Karpas-422 (cell line): ENCODE data around the gene TNFRSF8. TPM values are rescaled to one million over a fixed set of nuclear protein-coding genes. Genes with fewer than 3 reads are reported as not detected.

Source experiments
- DNase-seq: peaks from one replicate; pipeline ENCODE4 v3.0.0-alpha.2; 2015
- H2AFZ ChIP-seq: fragments of 200-600 bp; sonication (generic); 2 replicates; pipeline ENCODE4 v1.6.1; 2014; ENCODE audit warnings: antibody characterized with exemption, low read length, mixed read lengths
- H3K27ac ChIP-seq: fragments of 200-600 bp; sonication (generic); 2 replicates; pipeline ENCODE4 v1.5.1; 2014; ENCODE audit warnings: mild to moderate bottlenecking, low read length, moderate library complexity
- H3K27me3 ChIP-seq: fragments of 200-600 bp; sonication (generic); 2 replicates; pipeline ENCODE4 v1.6.1; 2014; ENCODE audit warnings: low read length, mixed read lengths
- H3K36me3 ChIP-seq: fragments of 200-600 bp; sonication (generic); 2 replicates; pipeline ENCODE4 v1.6.1; 2014; ENCODE audit warnings: low read length, mixed read lengths; ENCODE audit not compliant: insufficient read depth
- H3K4me1 ChIP-seq: fragments of 200-600 bp; sonication (generic); 2 replicates; pipeline ENCODE4 v1.6.1; 2014; ENCODE audit warnings: mild to moderate bottlenecking, low read length, mixed read lengths
- H3K4me2 ChIP-seq: fragments of 200-600 bp; sonication (generic); 2 replicates; pipeline ENCODE4 v1.6.1; 2014; ENCODE audit warnings: low read length, low read depth, mild to moderate bottlenecking; ENCODE audit not compliant: poor library complexity, severe bottlenecking
- H3K4me3 ChIP-seq: fragments of 200-600 bp; sonication (generic); 2 replicates; pipeline ENCODE4 v1.5.1; 2014; ENCODE audit warnings: mild to moderate bottlenecking, antibody characterized with exemption, low read length, mixed read lengths
- H3K79me2 ChIP-seq: fragments of 200-600 bp; sonication (generic); 2 replicates; pipeline ENCODE4 v1.6.1; 2014; ENCODE audit warnings: mild to moderate bottlenecking, low read length, mixed read lengths
- H3K9ac ChIP-seq: fragments of 200-600 bp; sonication (generic); 2 replicates; pipeline ENCODE4 v1.6.0; 2014; ENCODE audit warnings: low read length
- H3K9me2 ChIP-seq: fragments of 200-600 bp; sonication (generic), shearing (Covaris generic); replicated peaks from 2 replicates; pipeline ENCODE4 v1.6.0; 2014; ENCODE audit warnings: mild to moderate bottlenecking, low read length, moderate library complexity; ENCODE audit not compliant: insufficient read depth
- H3K9me3 ChIP-seq: fragments of 300-700, 200-600 bp; sonication (generic); 2 replicates; pipeline ENCODE4 v1.6.1; 2014; ENCODE audit warnings: low read length, mixed read lengths
- H4K20me1 ChIP-seq: fragments of 200-600 bp; sonication (generic); 2 replicates; pipeline ENCODE4 v1.6.1; 2014; ENCODE audit warnings: mild to moderate bottlenecking, antibody characterized with exemption, low read length, low read depth; ENCODE audit not compliant: insufficient read depth
- total RNA-seq: library from RNA; depleted of rRNA; stranded (reverse); fragments of >200 nt; shearing (Covaris generic); gene quantifications from 2 replicates; pipeline ENCODE4 v1.2.3, GENCODE V29; 2014; ENCODE audit warnings: low replicate concordance

Gene TNFRSF8
- total RNA-seq, 1 experiment from 2014 or later: not detected

GRCh38 chr1:12114340-12114683 lies 51.2 kb downstream of the TNFRSF8 start:
- Histone ChIP-seq H3K36me3 (no peaks in the 10 kb centered on the region), H2AFZ (no peak overlapping the region), H3K9me2 (no peaks in the 10 kb centered on the region), H3K4me3 (no peak overlapping the region), H3K9me3 (no peaks in the 10 kb centered on the region), H4K20me1 (no peaks in the 10 kb centered on the region), H3K79me2 (no peaks in the 10 kb centered on the region), H3K4me1 (no peaks in the 10 kb centered on the region), H3K9ac (no peak overlapping the region), H3K27me3 (no peaks in the 10 kb centered on the region), H3K27ac (no peak overlapping the region), H3K4me2 (no peak overlapping the region)
- no peak for DNase-seq

GRCh38 chr1:12114916-12115315 lies 51.8 kb downstream of the TNFRSF8 start:
- no peak overlapping the region for H3K9ac ChIP-seq
- H3K27ac ChIP-seq: no peak overlapping the region
- H4K20me1 ChIP-seq: no peaks in the 10 kb centered on the region
- no peaks in the 10 kb centered on the region for H3K9me2 ChIP-seq
- no peaks in the 10 kb centered on the region for H3K36me3 ChIP-seq
- H3K9me3 ChIP-seq: no peaks in the 10 kb centered on the region
- no peak overlapping the region for H3K4me3 ChIP-seq
- no peak overlapping the region for H3K4me2 ChIP-seq
- H3K4me1 ChIP-seq: no peaks in the 10 kb centered on the region
- no peak for DNase-seq
- no peaks in the 10 kb centered on the region for H3K79me2 ChIP-seq
- no peaks in the 10 kb centered on the region for H3K27me3 ChIP-seq
- H2AFZ ChIP-seq: no peak overlapping the region

- H3K9me2 ChIP-seq: no peaks in the 10 kb centered on the region
- DNase-seq: no peak
- no peak overlapping the region for H3K9ac ChIP-seq
- no peaks in the 10 kb centered on the region for H3K9me3 ChIP-seq
- H2AFZ ChIP-seq: no peak overlapping the region
- H3K4me1 ChIP-seq: no peaks in the 10 kb centered on the region
- H3K36me3 ChIP-seq: no peaks in the 10 kb centered on the region
- H3K4me2 ChIP-seq: no peak overlapping the region
- no peak overlapping the region for H3K27ac ChIP-seq
- H3K79me2 ChIP-seq: no peaks in the 10 kb centered on the region
- H3K4me3 ChIP-seq: no peak overlapping the region
- H3K27me3 ChIP-seq: no peaks in the 10 kb centered on the region
- no peaks in the 10 kb centered on the region; the same call in 1 of the 2 replicates for H4K20me1 ChIP-seq
Observed at GRCh38 chr1:12121212-12122003, 58.3 kb downstream of the TNFRSF8 start.

GRCh38 chr1:12123172-12123571 lies 60.1 kb downstream of the TNFRSF8 start:
- H2AFZ ChIP-seq: no peak overlapping the region
- H3K9ac ChIP-seq: no peak overlapping the region
- no peak overlapping the region for H3K27ac ChIP-seq
- H3K4me2 ChIP-seq: no peak overlapping the region
- H3K36me3 ChIP-seq: no peaks in the 10 kb centered on the region
- H3K4me1 ChIP-seq: no peaks in the 10 kb centered on the region
- no peaks in the 10 kb centered on the region for H3K79me2 ChIP-seq
- DNase-seq: no peak
- no peaks in the 10 kb centered on the region for H3K9me2 ChIP-seq
- no peaks in the 10 kb centered on the region for H3K27me3 ChIP-seq
- H3K4me3 ChIP-seq: no peak overlapping the region
- no peaks in the 10 kb centered on the region; the same call in 1 of the 2 replicates for H4K20me1 ChIP-seq
- H3K9me3 ChIP-seq: no peaks in the 10 kb centered on the region

- Histone ChIP-seq H2AFZ (no peak overlapping the region), H3K79me2 (no peaks in the 10 kb centered on the region), H3K9me2 (no peaks in the 10 kb centered on the region), H3K9ac (no peak overlapping the region), H3K27ac (no peak overlapping the region), H3K27me3 (no peaks in the 10 kb centered on the region), H3K9me3 (no peaks in the 10 kb centered on the region), H3K4me3 (no peak overlapping the region), H3K4me2 (no peak overlapping the region), H3K36me3 (no peaks in the 10 kb centered on the region), H3K4me1 (no peaks in the 10 kb centered on the region), H4K20me1 (no peaks in the 10 kb centered on the region; the same call in 1 of the 2 replicates)
- DNase-seq: peak; percentile 85
Observed at GRCh38 chr1:12124693-12125421, 61.8 kb downstream of the TNFRSF8 start.

GRCh38 chr1:12125422-12126355 lies 62.6 kb downstream of the TNFRSF8 start:
- no peaks in the 10 kb centered on the region for H3K79me2 ChIP-seq
- H4K20me1 ChIP-seq: no peaks in the 10 kb centered on the region; the same call in 1 of the 2 replicates
- H3K36me3 ChIP-seq: no peaks in the 10 kb centered on the region
- H3K4me3 ChIP-seq: no peak overlapping the region
- DNase-seq: no peak
- H3K4me1 ChIP-seq: no peaks in the 10 kb centered on the region
- H3K9ac ChIP-seq: no peak overlapping the region
- no peaks in the 10 kb centered on the region for H3K9me3 ChIP-seq
- no peak overlapping the region for H2AFZ ChIP-seq
- H3K4me2 ChIP-seq: no peak overlapping the region
- H3K27me3 ChIP-seq: no peaks in the 10 kb centered on the region
- no peaks in the 10 kb centered on the region for H3K9me2 ChIP-seq
- no peak overlapping the region for H3K27ac ChIP-seq

- no peaks in the 10 kb centered on the region for H3K4me1 ChIP-seq
- no peaks in the 10 kb centered on the region; the same call in 1 of the 2 replicates for H4K20me1 ChIP-seq
- H3K9me2 ChIP-seq: no peaks in the 10 kb centered on the region
- H3K9me3 ChIP-seq: no peaks in the 10 kb centered on the region
- DNase-seq: no peak
- no peak overlapping the region for H3K4me3 ChIP-seq
- no peak overlapping the region for H3K27ac ChIP-seq
- H3K79me2 ChIP-seq: no peaks in the 10 kb centered on the region
- H3K27me3 ChIP-seq: no peaks in the 10 kb centered on the region
- H3K9ac ChIP-seq: no peak overlapping the region
- no peaks in the 10 kb centered on the region for H3K36me3 ChIP-seq
- no peak overlapping the region for H3K4me2 ChIP-seq
- no peak overlapping the region for H2AFZ ChIP-seq
Observed at GRCh38 chr1:12126781-12127180, 63.7 kb downstream of the TNFRSF8 start.
